Lower leg skin (tissue), 3 donors: ENCODE measurements around the gene TBC1D22A.

Source experiments
- POLR2A ChIP-seq, 2 donors: fragments of 450-650 bp; IDR thresholded peaks; one replicate each; pipeline ENCODE4 v1.6.1; 2016 to 2017; ENCODE audit warnings: antibody characterized with exemption in 2 of 2, mild to moderate bottlenecking in 1 of 2, moderate library complexity in 1 of 2
- TF ChIP-seq, protein P1 (sequence below), 3 donors: fragments of 450-650 bp; IDR thresholded peaks; one replicate each; pipeline ENCODE4 v1.5.1; 2016; ENCODE audit warnings: antibody characterized with exemption in 3 of 3, mild to moderate bottlenecking in 3 of 3, moderate library complexity in 2 of 3

DNA sequence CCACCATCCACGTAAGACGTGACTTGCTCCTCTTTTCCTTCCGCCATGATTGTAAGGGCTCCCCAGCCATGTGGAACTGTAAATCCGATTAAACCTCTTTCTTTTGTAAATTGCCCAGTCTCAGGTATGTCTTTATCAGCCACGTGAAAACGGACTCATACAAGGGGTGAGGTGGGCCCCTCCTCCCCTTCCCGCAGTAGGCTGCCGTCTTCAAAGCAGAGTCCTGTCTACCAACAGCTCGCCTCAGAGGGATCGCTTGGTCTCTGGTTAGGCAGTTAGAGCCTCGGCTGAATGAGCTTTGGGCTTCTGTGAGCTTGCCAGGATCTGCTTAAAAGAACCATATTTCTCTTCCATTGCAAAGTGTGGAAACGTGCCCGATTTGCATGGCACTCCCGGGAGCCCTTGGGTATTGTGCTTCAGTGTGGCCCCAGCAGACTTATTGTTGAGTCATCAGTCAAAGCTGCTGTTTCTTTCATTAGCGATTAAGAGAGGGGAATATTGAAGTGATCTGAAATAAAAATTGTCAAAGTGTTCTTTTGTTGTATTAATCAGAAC, 338.3 kb downstream of the TBC1D22A start:
- TF ChIP-seq, protein P1, sequence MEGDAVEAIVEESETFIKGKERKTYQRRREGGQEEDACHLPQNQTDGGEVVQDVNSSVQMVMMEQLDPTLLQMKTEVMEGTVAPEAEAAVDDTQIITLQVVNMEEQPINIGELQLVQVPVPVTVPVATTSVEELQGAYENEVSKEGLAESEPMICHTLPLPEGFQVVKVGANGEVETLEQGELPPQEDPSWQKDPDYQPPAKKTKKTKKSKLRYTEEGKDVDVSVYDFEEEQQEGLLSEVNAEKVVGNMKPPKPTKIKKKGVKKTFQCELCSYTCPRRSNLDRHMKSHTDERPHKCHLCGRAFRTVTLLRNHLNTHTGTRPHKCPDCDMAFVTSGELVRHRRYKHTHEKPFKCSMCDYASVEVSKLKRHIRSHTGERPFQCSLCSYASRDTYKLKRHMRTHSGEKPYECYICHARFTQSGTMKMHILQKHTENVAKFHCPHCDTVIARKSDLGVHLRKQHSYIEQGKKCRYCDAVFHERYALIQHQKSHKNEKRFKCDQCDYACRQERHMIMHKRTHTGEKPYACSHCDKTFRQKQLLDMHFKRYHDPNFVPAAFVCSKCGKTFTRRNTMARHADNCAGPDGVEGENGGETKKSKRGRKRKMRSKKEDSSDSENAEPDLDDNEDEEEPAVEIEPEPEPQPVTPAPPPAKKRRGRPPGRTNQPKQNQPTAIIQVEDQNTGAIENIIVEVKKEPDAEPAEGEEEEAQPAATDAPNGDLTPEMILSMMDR (IDR thresholded peaks at IDR 0.05) = no peak
- no peak for TF ChIP-seq POLR2A (IDR thresholded peaks at IDR 0.05)
